GM23338 (cell line): ENCODE data around the gene KRT37. TPM values are rescaled to one million over a fixed set of nuclear protein-coding genes. Genes with fewer than 3 reads are reported as not detected.
"Not testable (repeated sequence)": the region's sequence is repeated elsewhere in the genome, so short reads cannot be mapped to it uniquely, and the experiment has no call there.

Source experiments
- ATAC-seq: fragments of 200-7000 bp; cut with Tn5 transposase; 3 replicates; pipeline ENCODE4 v1.9.1; 2020
- DNase-seq: peaks from one replicate; pipeline ENCODE4 v3.0.0-alpha.2; 2015; ENCODE audit warnings: low spot score
- H2AFZ ChIP-seq: fragments of 200-600 bp; sonication (generic); 2 replicates; pipeline ENCODE4 v1.8.0; 2016; ENCODE audit warnings: antibody characterized with exemption, mild to moderate bottlenecking, moderate library complexity
- H3F3A ChIP-seq: fragments of 200-600 bp; sonication (generic); replicated peaks from 2 replicates; pipeline ENCODE4 v1.8.0; 2017; ENCODE audit warnings: antibody characterized with exemption, mixed run types, low read depth
- H3K27ac ChIP-seq: fragments of 200-600 bp; sonication (generic); 2 replicates; pipeline ENCODE4 v1.6.1; 2016; ENCODE audit warnings: low read depth
- H3K27me3 ChIP-seq: fragments of 200-600 bp; sonication (generic); 2 replicates; pipeline ENCODE4 v1.8.0; 2016; ENCODE audit warnings: mild to moderate bottlenecking, mixed run types, moderate library complexity; ENCODE audit not compliant: insufficient read depth
- H3K36me3 ChIP-seq: fragments of 200-600 bp; sonication (generic); 2 replicates; pipeline ENCODE4 v1.8.0; 2016; ENCODE audit warnings: mild to moderate bottlenecking; ENCODE audit not compliant: insufficient read depth
- H3K4me1 ChIP-seq: fragments of 200-600 bp; sonication (generic); 2 replicates; pipeline ENCODE4 v1.8.0; 2016; ENCODE audit warnings: mild to moderate bottlenecking, moderate library complexity; ENCODE audit not compliant: insufficient read depth
- H3K4me2 ChIP-seq: fragments of 200-600 bp; sonication (generic); 2 replicates; pipeline ENCODE4 v1.7.1; 2017; ENCODE audit warnings: mixed run types
- H3K4me3 ChIP-seq: fragments of 200-600 bp; sonication (generic); 2 replicates; pipeline ENCODE4 v1.6.1; 2016; ENCODE audit warnings: mixed run types
- H3K79me2 ChIP-seq: fragments of 200-600 bp; sonication (generic); replicated peaks from 2 replicates; pipeline ENCODE4 v1.8.0; 2017; ENCODE audit warnings: mild to moderate bottlenecking; ENCODE audit not compliant: insufficient read depth
- H3K9me2 ChIP-seq: fragments of 200-600 bp; sonication (generic); 2 replicates; pipeline ENCODE4 v1.8.0; 2017; ENCODE audit not compliant: insufficient read depth
- H4K20me1 ChIP-seq: fragments of 200-600 bp; sonication (generic); replicated peaks from 2 replicates; pipeline ENCODE4 v1.8.0; 2017; ENCODE audit warnings: mild to moderate bottlenecking; ENCODE audit not compliant: insufficient read depth
- H3K27ac Mint-ChIP-seq: 2 replicates; pipeline ENCODE4 v1.8.0; 2020; ENCODE audit warnings: inconsistent platforms, mild to moderate bottlenecking, moderate library complexity, mixed read lengths
- H3K27me3 Mint-ChIP-seq: 3 replicates; pipeline ENCODE4 v1.8.0; 2022; ENCODE audit warnings: low read depth, mild to moderate bottlenecking, moderate library complexity, mixed read lengths, inconsistent platforms; ENCODE audit not compliant: insufficient read depth, poor library complexity
- H3K36me3 Mint-ChIP-seq: 3 replicates; pipeline ENCODE4 v1.8.0; 2021; ENCODE audit warnings: low read depth, mild to moderate bottlenecking, inconsistent platforms, moderate library complexity, mixed read lengths
- H3K4me1 Mint-ChIP-seq: 3 replicates; pipeline ENCODE4 v1.8.0; 2020; ENCODE audit warnings: mild to moderate bottlenecking, inconsistent platforms, mixed read lengths
- H3K4me3 Mint-ChIP-seq: 3 replicates; pipeline ENCODE4 v1.8.0; 2021; ENCODE audit warnings: moderate library complexity, mild to moderate bottlenecking, inconsistent platforms, mixed read lengths
- H3K9me3 Mint-ChIP-seq: 3 replicates; pipeline ENCODE4 v1.8.0; 2020; ENCODE audit warnings: moderate library complexity, mild to moderate bottlenecking, inconsistent platforms, mixed read lengths
- EZH2 ChIP-seq: fragments of 200-600 bp; sonication (generic); IDR thresholded peaks from one replicate; pipeline ENCODE4 v1.8.0; 2017; ENCODE audit warnings: antibody characterized with exemption, mild to moderate bottlenecking, low read depth; ENCODE audit not compliant: unreplicated experiment
- STAT1 ChIP-seq: IDR thresholded peaks from one replicate; pipeline ENCODE4 v1.6.1; 2016; ENCODE audit warnings: antibody characterized with exemption; ENCODE audit not compliant: unreplicated experiment
- ZNF114 ChIP-seq: fragments of 250-450 bp; sonication (Bioruptor Pico); IDR thresholded peaks from 2 replicates; pipeline ENCODE4 v1.5.0; 2020; ENCODE audit warnings: mild to moderate bottlenecking, moderate library complexity
- ZNF331 ChIP-seq: fragments of 250-450 bp; sonication (Bioruptor Pico); IDR thresholded peaks from 2 replicates; pipeline ENCODE4 v1.5.0; 2020; ENCODE audit warnings: low read depth, mild to moderate bottlenecking, moderate library complexity
- polyA plus RNA-seq: library from polyadenylated mRNA; unstranded; fragments of >200 nt; fragmentation: Nextera tagmentation; extraction: Ambion mirVana; gene quantifications from 2 replicates; pipeline ENCODE4 v1.2.1, GENCODE V29; 2016
- total RNA-seq: library from RNA; depleted of rRNA; stranded (reverse); fragments of >200 nt; shearing (Covaris generic); gene quantifications from 2 replicates; pipeline ENCODE4 v1.2.3, GENCODE V29; 2014
- TF ChIP-seq, protein P1 (sequence below): fragments of 250-450 bp; sonication (Bioruptor Pico); IDR thresholded peaks from 2 replicates; pipeline ENCODE4 v1.5.0; 2020; ENCODE audit warnings: mild to moderate bottlenecking, moderate library complexity
- TF ChIP-seq, protein P2 (sequence below): IDR thresholded peaks from one replicate; pipeline ENCODE4 v1.6.1; 2018; ENCODE audit warnings: antibody characterized with exemption; ENCODE audit not compliant: unreplicated experiment
- TF ChIP-seq, protein P3 (sequence below), 2 experiments: fragments of 200-600 bp in 1 of 2; sonication (generic) in 1 of 2; conservative IDR thresholded peaks; 2 replicates each; pipeline versions ENCODE4 v1.5.1 to v1.6.1; 2016 to 2017; ENCODE audit warnings: antibody characterized with exemption in 2 of 2, low read depth in 2 of 2, mild to moderate bottlenecking in 2 of 2, moderate library complexity in 1 of 2

KRT37 gene
- total and polyA plus RNA-seq, 2 experiments from 2014 or later = not detected

DNA sequence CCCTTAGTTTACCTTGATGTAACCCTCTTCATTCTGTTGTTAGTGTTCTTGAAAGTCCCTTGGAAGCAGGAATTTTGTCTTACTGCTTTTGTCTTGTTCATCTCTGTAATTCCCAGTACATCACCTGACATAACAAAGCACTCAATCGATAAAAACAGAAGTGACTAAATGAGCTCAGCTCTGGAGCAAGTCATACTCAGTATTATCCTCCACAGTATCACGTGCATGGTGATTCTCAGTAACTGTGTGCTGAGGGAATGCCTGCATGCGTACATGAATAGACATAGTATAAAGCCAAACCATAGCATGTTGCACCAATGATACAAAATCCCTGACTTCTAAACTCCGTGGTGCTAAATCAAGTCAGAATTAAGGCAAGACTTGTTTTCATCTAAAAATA is 9.2 kb upstream of the KRT37 start (continued):
- TF ChIP-seq, protein P1, sequence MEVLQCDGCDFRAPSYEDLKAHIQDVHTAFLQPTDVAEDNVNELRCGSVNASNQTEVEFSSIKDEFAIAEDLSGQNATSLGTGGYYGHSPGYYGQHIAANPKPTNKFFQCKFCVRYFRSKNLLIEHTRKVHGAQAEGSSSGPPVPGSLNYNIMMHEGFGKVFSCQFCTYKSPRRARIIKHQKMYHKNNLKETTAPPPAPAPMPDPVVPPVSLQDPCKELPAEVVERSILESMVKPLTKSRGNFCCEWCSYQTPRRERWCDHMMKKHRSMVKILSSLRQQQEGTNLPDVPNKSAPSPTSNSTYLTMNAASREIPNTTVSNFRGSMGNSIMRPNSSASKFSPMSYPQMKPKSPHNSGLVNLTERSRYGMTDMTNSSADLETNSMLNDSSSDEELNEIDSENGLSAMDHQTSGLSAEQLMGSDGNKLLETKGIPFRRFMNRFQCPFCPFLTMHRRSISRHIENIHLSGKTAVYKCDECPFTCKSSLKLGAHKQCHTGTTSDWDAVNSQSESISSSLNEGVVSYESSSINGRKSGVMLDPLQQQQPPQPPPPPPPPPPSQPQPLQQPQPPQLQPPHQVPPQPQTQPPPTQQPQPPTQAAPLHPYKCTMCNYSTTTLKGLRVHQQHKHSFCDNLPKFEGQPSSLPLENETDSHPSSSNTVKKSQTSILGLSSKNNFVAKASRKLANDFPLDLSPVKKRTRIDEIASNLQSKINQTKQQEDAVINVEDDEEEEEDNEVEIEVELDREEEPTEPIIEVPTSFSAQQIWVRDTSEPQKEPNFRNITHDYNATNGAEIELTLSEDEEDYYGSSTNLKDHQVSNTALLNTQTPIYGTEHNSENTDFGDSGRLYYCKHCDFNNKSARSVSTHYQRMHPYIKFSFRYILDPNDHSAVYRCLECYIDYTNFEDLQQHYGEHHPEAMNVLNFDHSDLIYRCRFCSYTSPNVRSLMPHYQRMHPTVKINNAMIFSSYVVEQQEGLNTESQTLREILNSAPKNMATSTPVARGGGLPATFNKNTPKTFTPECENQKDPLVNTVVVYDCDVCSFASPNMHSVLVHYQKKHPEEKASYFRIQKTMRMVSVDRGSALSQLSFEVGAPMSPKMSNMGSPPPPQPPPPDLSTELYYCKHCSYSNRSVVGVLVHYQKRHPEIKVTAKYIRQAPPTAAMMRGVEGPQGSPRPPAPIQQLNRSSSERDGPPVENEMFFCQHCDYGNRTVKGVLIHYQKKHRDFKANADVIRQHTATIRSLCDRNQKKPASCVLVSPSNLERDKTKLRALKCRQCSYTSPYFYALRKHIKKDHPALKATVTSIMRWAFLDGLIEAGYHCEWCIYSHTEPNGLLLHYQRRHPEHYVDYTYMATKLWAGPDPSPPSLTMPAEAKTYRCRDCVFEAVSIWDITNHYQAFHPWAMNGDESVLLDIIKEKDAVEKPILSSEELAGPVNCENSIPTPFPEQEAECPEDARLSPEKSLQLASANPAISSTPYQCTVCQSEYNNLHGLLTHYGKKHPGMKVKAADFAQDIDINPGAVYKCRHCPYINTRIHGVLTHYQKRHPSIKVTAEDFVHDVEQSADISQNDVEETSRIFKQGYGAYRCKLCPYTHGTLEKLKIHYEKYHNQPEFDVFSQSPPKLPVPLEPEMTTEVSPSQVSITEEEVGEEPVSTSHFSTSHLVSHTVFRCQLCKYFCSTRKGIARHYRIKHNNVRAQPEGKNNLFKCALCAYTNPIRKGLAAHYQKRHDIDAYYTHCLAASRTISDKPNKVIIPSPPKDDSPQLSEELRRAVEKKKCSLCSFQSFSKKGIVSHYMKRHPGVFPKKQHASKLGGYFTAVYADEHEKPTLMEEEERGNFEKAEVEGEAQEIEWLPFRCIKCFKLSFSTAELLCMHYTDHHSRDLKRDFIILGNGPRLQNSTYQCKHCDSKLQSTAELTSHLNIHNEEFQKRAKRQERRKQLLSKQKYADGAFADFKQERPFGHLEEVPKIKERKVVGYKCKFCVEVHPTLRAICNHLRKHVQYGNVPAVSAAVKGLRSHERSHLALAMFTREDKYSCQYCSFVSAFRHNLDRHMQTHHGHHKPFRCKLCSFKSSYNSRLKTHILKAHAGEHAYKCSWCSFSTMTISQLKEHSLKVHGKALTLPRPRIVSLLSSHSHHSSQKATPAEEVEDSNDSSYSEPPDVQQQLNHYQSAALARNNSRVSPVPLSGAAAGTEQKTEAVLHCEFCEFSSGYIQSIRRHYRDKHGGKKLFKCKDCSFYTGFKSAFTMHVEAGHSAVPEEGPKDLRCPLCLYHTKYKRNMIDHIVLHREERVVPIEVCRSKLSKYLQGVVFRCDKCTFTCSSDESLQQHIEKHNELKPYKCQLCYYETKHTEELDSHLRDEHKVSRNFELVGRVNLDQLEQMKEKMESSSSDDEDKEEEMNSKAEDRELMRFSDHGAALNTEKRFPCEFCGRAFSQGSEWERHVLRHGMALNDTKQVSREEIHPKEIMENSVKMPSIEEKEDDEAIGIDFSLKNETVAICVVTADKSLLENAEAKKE = no peak
- TF ChIP-seq EZH2 (no peak), ZNF114 (CRISPR knock-in tag) (no peak)

DNA sequence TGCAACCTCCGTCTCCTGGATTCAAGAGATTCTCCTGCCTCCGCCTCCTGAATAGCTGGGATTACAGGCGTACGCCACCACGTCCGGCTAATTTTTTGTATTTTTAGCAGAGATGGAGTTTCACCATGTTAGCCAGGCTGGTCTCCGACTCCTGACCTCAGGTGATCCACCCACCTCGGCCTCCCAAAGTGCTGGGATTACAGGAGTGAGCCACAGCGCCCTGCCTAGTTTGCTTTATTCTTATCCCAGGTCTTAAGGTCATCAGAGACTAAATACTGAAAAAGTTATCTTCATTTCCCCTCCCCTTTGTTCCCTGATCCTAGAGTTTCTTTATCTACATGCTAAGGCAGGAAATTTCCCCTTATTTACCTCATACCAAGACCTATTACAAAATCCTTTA is 6.0 kb upstream of the KRT37 start:
- H3K4me3 ChIP-seq, H3K27me3 Mint-ChIP-seq, H3K9me3 Mint-ChIP-seq, H3K9me2 ChIP-seq, H3K79me2 ChIP-seq, ATAC-seq, H4K20me1 ChIP-seq, H3K27ac Mint-ChIP-seq, H3K4me3 Mint-ChIP-seq, H3F3A ChIP-seq, DNase-seq, H2AFZ ChIP-seq, H3K36me3 Mint-ChIP-seq, H3K4me2 ChIP-seq, H3K36me3 ChIP-seq, H3K27ac ChIP-seq, H3K4me1 Mint-ChIP-seq, H3K27me3 ChIP-seq, H3K4me1 ChIP-seq: not testable (repeated sequence)

DNA sequence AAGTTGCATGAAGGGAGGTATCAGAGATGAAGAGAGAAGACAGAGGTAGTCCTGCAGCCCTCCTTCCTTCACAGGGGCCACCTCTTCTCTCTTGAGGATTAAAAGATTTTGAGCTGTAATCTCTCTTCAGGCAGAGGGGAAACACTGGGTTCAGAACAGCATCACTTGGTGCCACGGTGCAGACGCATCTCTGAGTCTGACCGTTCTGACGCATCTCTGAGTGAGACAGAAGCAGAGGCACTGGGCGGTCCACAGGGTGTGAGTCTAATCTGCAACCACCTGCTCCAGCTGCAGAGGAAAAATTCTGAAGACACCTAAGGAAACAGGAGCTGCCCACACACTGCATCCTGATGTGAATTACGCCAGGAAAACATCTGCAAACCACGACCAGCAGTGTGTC is 5.3 kb upstream of the KRT37 start:
- Histone ChIP-seq H4K20me1 (no peaks in the 10 kb centered on the region), H3K4me1 (peaks cover 5% of the 10 kb centered on the region; the same call in 1 of the 2 replicates), H3K27ac (no peak overlapping the region), H3K27me3 (no peaks in the 10 kb centered on the region), H3K36me3 (no peaks in the 10 kb centered on the region; the same call in 1 of the 2 replicates), H3K79me2 (no peaks in the 10 kb centered on the region), H3K9me2 (no peaks in the 10 kb centered on the region), H2AFZ (no peak overlapping the region), H3F3A (no peaks in the 10 kb centered on the region), H3K4me2 (no peak overlapping the region), H3K4me3 (no peak overlapping the region)
- Mint-ChIP-seq H3K27me3 (no peaks in the 10 kb centered on the region), H3K9me3 (no peaks in the 10 kb centered on the region), H3K4me1 (peaks cover 7% of the 10 kb centered on the region; the same call in 2 of the 3 replicates), H3K27ac (no peak overlapping the region), H3K36me3 (no peaks in the 10 kb centered on the region), H3K4me3 (no peak overlapping the region)
- TF ChIP-seq STAT1 = no peak
- TF ChIP-seq, protein P2, sequence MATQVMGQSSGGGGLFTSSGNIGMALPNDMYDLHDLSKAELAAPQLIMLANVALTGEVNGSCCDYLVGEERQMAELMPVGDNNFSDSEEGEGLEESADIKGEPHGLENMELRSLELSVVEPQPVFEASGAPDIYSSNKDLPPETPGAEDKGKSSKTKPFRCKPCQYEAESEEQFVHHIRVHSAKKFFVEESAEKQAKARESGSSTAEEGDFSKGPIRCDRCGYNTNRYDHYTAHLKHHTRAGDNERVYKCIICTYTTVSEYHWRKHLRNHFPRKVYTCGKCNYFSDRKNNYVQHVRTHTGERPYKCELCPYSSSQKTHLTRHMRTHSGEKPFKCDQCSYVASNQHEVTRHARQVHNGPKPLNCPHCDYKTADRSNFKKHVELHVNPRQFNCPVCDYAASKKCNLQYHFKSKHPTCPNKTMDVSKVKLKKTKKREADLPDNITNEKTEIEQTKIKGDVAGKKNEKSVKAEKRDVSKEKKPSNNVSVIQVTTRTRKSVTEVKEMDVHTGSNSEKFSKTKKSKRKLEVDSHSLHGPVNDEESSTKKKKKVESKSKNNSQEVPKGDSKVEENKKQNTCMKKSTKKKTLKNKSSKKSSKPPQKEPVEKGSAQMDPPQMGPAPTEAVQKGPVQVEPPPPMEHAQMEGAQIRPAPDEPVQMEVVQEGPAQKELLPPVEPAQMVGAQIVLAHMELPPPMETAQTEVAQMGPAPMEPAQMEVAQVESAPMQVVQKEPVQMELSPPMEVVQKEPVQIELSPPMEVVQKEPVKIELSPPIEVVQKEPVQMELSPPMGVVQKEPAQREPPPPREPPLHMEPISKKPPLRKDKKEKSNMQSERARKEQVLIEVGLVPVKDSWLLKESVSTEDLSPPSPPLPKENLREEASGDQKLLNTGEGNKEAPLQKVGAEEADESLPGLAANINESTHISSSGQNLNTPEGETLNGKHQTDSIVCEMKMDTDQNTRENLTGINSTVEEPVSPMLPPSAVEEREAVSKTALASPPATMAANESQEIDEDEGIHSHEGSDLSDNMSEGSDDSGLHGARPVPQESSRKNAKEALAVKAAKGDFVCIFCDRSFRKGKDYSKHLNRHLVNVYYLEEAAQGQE = no peak
- TF ChIP-seq, protein P3, sequence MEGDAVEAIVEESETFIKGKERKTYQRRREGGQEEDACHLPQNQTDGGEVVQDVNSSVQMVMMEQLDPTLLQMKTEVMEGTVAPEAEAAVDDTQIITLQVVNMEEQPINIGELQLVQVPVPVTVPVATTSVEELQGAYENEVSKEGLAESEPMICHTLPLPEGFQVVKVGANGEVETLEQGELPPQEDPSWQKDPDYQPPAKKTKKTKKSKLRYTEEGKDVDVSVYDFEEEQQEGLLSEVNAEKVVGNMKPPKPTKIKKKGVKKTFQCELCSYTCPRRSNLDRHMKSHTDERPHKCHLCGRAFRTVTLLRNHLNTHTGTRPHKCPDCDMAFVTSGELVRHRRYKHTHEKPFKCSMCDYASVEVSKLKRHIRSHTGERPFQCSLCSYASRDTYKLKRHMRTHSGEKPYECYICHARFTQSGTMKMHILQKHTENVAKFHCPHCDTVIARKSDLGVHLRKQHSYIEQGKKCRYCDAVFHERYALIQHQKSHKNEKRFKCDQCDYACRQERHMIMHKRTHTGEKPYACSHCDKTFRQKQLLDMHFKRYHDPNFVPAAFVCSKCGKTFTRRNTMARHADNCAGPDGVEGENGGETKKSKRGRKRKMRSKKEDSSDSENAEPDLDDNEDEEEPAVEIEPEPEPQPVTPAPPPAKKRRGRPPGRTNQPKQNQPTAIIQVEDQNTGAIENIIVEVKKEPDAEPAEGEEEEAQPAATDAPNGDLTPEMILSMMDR (conservative IDR thresholded peaks at IDR 0.05; ENCODE audit: low read depth in 2 of 2) = no peak
- no peak for TF ChIP-seq ZNF331 (CRISPR knock-in tag)
- DNase-seq (no peak), ATAC-seq (no peak)
